Endothelial cell (in vitro differentiated cells): ENCODE measurements around the gene PHACTR1. TPM values are rescaled to one million over a fixed set of nuclear protein-coding genes. Genes with fewer than 3 reads are reported as not detected.

Experiments
- DNase-seq: peaks from one replicate; pipeline ENCODE4 v3.0.0; 2021; ENCODE audit warnings: low spot score
- H3K27ac Mint-ChIP-seq: one replicate; pipeline ENCODE4 v1.8.0; 2021; ENCODE audit warnings: mixed read lengths, inconsistent platforms; ENCODE audit not compliant: unreplicated experiment
- H3K27me3 Mint-ChIP-seq: one replicate; pipeline ENCODE4 v1.8.0; 2021; ENCODE audit warnings: mild to moderate bottlenecking, moderate library complexity, mixed read lengths, inconsistent platforms; ENCODE audit not compliant: unreplicated experiment
- H3K36me3 Mint-ChIP-seq: one replicate; pipeline ENCODE4 v1.8.0; 2021; ENCODE audit warnings: mild to moderate bottlenecking, low read depth, mixed read lengths, inconsistent platforms; ENCODE audit not compliant: unreplicated experiment
- H3K4me1 Mint-ChIP-seq: one replicate; pipeline ENCODE4 v1.8.0; 2021; ENCODE audit warnings: mild to moderate bottlenecking, mixed read lengths, inconsistent platforms; ENCODE audit not compliant: unreplicated experiment
- H3K4me3 Mint-ChIP-seq: one replicate; pipeline ENCODE4 v1.8.0; 2021; ENCODE audit warnings: mild to moderate bottlenecking, mixed read lengths, inconsistent platforms; ENCODE audit not compliant: unreplicated experiment
- H3K9me3 Mint-ChIP-seq: one replicate; pipeline ENCODE4 v1.8.0; 2021; ENCODE audit warnings: mixed read lengths, inconsistent platforms; ENCODE audit not compliant: unreplicated experiment
- long read RNA-seq: library from polyadenylated mRNA; unstranded; transcript quantifications from one replicate; pipeline ENCODE4 v2.0.0, GENCODE V29; 2020; ENCODE audit not compliant: unreplicated experiment
- total RNA-seq: library from RNA; stranded (reverse); fragmentation: NEBNext Ultra II Directional; extraction: Animal tissue kit (Norgen Biotek cat#: 25700); gene quantifications from one replicate; pipeline ENCODE4 v1.2.1, GENCODE V29; 2021; ENCODE audit not compliant: unreplicated experiment
- TF ChIP-seq, protein P1 (sequence below): fragments of 200-600 bp; sonication (generic); IDR thresholded peaks from one replicate; pipeline ENCODE4 v1.5.0; 2021; ENCODE audit warnings: antibody characterized with exemption; ENCODE audit not compliant: unreplicated experiment

The PHACTR1 gene
- 39.9 TPM for total RNA-seq
- long read RNA-seq, partial matches to known transcripts, result 4 of 23 reads
- long read RNA-seq, other reads (novel, unspliced or antisense), result 19 of 23 reads

DNA sequence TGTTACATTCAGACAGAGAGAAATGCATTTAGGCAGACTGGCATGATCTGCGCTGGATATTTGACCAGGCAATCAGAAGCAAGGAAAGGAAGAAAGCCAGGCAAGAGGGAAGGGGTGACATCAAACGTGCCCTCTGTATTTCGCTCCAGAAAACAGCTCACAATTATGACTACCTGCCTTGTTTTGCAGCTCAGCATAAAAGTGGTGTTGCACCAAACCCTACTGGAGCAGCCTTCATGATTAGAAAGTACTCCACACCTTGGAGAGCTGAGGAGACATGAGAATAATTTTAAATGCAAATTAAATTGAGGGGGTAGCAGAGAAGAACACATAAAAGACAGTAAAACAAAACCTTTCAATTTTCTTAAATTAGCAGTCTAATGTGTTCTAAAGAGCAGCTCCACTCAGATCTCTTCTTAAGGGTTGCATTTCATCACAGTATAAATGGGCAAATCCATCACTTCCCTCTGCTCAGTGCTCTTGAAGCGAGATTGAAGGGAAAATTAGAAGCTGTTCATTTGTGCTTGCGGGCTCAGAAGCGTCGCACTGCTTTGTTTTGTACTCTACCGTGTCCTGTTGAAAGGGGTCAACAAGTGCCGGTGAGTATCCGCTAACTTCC lies at the start of gene PHACTR1:
TSS of gene PHACTR1 (plus strand) at position 470 of the 619 bp plus-strand sequence.
- TF ChIP-seq, protein P1, sequence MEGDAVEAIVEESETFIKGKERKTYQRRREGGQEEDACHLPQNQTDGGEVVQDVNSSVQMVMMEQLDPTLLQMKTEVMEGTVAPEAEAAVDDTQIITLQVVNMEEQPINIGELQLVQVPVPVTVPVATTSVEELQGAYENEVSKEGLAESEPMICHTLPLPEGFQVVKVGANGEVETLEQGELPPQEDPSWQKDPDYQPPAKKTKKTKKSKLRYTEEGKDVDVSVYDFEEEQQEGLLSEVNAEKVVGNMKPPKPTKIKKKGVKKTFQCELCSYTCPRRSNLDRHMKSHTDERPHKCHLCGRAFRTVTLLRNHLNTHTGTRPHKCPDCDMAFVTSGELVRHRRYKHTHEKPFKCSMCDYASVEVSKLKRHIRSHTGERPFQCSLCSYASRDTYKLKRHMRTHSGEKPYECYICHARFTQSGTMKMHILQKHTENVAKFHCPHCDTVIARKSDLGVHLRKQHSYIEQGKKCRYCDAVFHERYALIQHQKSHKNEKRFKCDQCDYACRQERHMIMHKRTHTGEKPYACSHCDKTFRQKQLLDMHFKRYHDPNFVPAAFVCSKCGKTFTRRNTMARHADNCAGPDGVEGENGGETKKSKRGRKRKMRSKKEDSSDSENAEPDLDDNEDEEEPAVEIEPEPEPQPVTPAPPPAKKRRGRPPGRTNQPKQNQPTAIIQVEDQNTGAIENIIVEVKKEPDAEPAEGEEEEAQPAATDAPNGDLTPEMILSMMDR, result no peak
- no peak for DNase-seq
- H3K36me3 Mint-ChIP-seq, result no peaks in the 10 kb centered on the region
- H3K27ac Mint-ChIP-seq, result no peak within 1 kb of the TSS
- H3K27me3 Mint-ChIP-seq, result no peaks in the 10 kb centered on the region
- no peaks in the 10 kb centered on the region for H3K4me1 Mint-ChIP-seq
- no peaks in the 10 kb centered on the region for H3K9me3 Mint-ChIP-seq
- H3K4me3 Mint-ChIP-seq, result no peak within 1 kb of the TSS

DNA sequence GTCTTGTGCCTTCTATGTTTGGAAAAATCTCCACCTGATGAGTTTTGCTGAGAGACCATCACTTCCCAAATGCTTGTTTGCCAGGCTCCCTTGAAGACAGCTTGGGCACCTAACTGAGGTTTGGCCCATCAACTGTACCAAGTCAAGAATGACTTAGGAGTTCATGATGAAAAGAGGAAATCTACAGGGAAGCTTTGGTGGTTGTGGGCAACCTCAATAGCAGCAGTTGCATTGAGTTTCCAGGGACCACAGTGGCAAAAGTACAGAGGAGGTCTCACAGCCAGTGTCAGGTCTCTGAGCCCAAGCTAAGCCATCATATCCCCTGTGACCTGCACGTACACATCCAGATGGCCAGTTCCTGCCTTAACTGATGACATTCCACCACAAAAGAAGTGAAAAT lies 49.7 kb upstream of the PHACTR1 start:
- Mint-ChIP-seq H3K27ac (no peak overlapping the region), H3K9me3 (no peaks in the 10 kb centered on the region), H3K4me1 (no peaks in the 10 kb centered on the region), H3K4me3 (no peak overlapping the region), H3K36me3 (no peaks in the 10 kb centered on the region), H3K27me3 (no peaks in the 10 kb centered on the region)
- DNase-seq, result no peak
- TF ChIP-seq, protein P1, result no peak

GRCh38 chr6:12675931-12676330 lies 40.6 kb upstream of the PHACTR1 start:
- Mint-ChIP-seq H3K9me3 (no peaks in the 10 kb centered on the region), H3K4me3 (no peak overlapping the region), H3K27me3 (peaks cover 2% of the 10 kb centered on the region), H3K27ac (no peak overlapping the region), H3K4me1 (peaks cover 4% of the 10 kb centered on the region), H3K36me3 (no peaks in the 10 kb centered on the region)
- TF ChIP-seq, protein P1, result no peak
- DNase-seq, result no peak

DNA sequence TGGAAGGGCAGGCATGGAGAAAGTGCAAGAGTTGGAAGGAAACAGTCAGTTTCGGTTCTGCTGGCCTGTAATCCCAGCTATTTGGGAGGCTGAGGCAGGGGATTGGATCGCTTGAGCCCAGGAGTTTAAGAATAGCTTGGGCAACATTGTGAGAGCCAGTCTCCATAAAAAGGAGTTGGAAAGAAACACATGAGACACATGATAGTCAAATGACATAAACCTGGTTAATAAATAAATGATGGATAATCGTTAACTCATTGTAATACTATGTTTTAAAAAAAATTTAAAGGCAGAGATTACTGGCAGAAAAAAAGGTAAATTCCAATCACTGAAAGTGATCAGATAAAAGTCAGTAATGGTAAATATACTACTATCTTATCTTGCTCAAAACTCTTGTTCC lies 37.2 kb upstream of the PHACTR1 start:
- no peaks in the 10 kb centered on the region for H3K36me3 Mint-ChIP-seq
- no peaks in the 10 kb centered on the region for H3K9me3 Mint-ChIP-seq
- H3K27ac Mint-ChIP-seq, result no peak overlapping the region
- TF ChIP-seq, protein P1, result no peak
- no peaks in the 10 kb centered on the region for H3K4me1 Mint-ChIP-seq
- H3K4me3 Mint-ChIP-seq, result no peak overlapping the region
- DNase-seq, result no peak
- H3K27me3 Mint-ChIP-seq, result no peaks in the 10 kb centered on the region

- no peaks in the 10 kb centered on the region for H3K27me3 Mint-ChIP-seq
- no peaks in the 10 kb centered on the region for H3K4me1 Mint-ChIP-seq
- no peaks in the 10 kb centered on the region for H3K9me3 Mint-ChIP-seq
- no peaks in the 10 kb centered on the region for H3K36me3 Mint-ChIP-seq
- TF ChIP-seq, protein P1, result no peak
- no peak overlapping the region for H3K27ac Mint-ChIP-seq
- DNase-seq, result no peak
- H3K4me3 Mint-ChIP-seq, result no peak overlapping the region
Observed at GRCh38 chr6:12693122-12693521, 23.4 kb upstream of the PHACTR1 start.
